B cell (primary cell): ENCODE measurements around the gene ARNT2. TPM values are rescaled to one million over a fixed set of nuclear protein-coding genes. Genes with fewer than 3 reads are reported as not detected.

Experiments used
- ATAC-seq: fragments of 200-7000 bp; cut with Tn5 transposase; one replicate; pipeline ENCODE4 v1.10.0; 2021; ENCODE audit warnings: low read depth, mild to moderate bottlenecking, moderate number of reproducible peaks, moderate library complexity
- CTCF ChIA-PET: fragments of 350-600 bp; sonication (Branson Sonifier 250); formaldehyde crosslinking; loops from one replicate; lab custom pipeline; 2021; ENCODE audit warnings: antibody characterized with exemption, inconsistent platforms; lab: Charles Lee
- POLR2A ChIA-PET: fragments of 350-600 bp; sonication (Branson Sonifier 250); formaldehyde crosslinking; loops from one replicate; lab custom pipeline; 2021; ENCODE audit warnings: antibody characterized with exemption; lab: Charles Lee
- DNase-seq: peaks from one replicate; pipeline ENCODE4 v3.0.0; 2013
- H2AFZ ChIP-seq: 2 replicates; pipeline ENCODE4 v1.6.1; 2012; ENCODE audit warnings: mild to moderate bottlenecking, low read depth, low read length; ENCODE audit not compliant: insufficient read depth, poor library complexity, severe bottlenecking
- H3K27ac ChIP-seq, 2 donors: 1 replicate in 1 of 2; 2 replicates in 1 of 2; pipeline ENCODE4 v1.5.1; 2012 to 2013; ENCODE audit warnings: low read length in 2 of 2, mild to moderate bottlenecking in 2 of 2, moderate library complexity in 1 of 2
- H3K27me3 ChIP-seq, 4 experiments: fragments of 200-600 bp in 1 of 4; sonication (generic) in 1 of 4; replicated peaks in 1 of 4; 1 replicate in 2 of 4; 2 replicates in 2 of 4; pipeline versions ENCODE4 v1.6.1 to v1.7.0; 2013 to 2016; ENCODE audit warnings: low read length in 3 of 4, mild to moderate bottlenecking in 2 of 4, mixed read lengths in 1 of 4, moderate library complexity in 1 of 4; ENCODE audit not compliant: insufficient read depth in 4 of 4, control insufficient read depth in 3 of 4; ENCODE audit errors: control extremely low read depth in 1 of 4
- H3K36me3 ChIP-seq, 2 experiments: replicated peaks in 1 of 2; 1 replicate in 1 of 2; 2 replicates in 1 of 2; pipeline versions ENCODE4 v1.6.1 to v1.7.1; 2013; ENCODE audit warnings: low read length in 1 of 2; ENCODE audit not compliant: insufficient read depth in 2 of 2, control insufficient read depth in 1 of 2; ENCODE audit errors: control extremely low read depth in 1 of 2, extremely low read depth in 1 of 2
- H3K4me1 ChIP-seq, 2 donors: fragments of 200-600 bp in 1 of 2; sonication (generic) in 1 of 2; 1 replicate in 1 of 2; 2 replicates in 1 of 2; pipeline versions ENCODE4 v1.5.1 to v1.6.1; 2013 to 2017; ENCODE audit warnings: low read length in 2 of 2; ENCODE audit not compliant: control insufficient read depth in 2 of 2, insufficient read depth in 2 of 2
- H3K4me2 ChIP-seq: replicated peaks from 2 replicates; pipeline ENCODE3; 2012; ENCODE audit warnings: mild to moderate bottlenecking, low read depth, low read length; ENCODE audit not compliant: poor library complexity, severe bottlenecking
- H3K4me3 ChIP-seq, 5 experiments: fragments of 200-600 bp in 1 of 5; sonication (generic) in 1 of 5; 1 replicate in 3 of 5; 2 replicates in 2 of 5; pipeline versions ENCODE4 v1.5.1 to v1.7.0; 2011 to 2016; ENCODE audit warnings: low read length in 4 of 5, mild to moderate bottlenecking in 4 of 5, low read depth in 2 of 5, control low read depth in 1 of 5, moderate library complexity in 1 of 5; ENCODE audit not compliant: insufficient read depth in 1 of 5; ENCODE audit errors: control extremely low read depth in 1 of 5, extremely low read depth in 1 of 5
- H3K79me2 ChIP-seq: fragments of 200-600 bp; sonication (generic); one replicate; pipeline ENCODE4 v1.6.0; 2016; ENCODE audit warnings: low read length; ENCODE audit not compliant: control insufficient read depth, insufficient read depth
- H3K9ac ChIP-seq: fragments of 200-600 bp; sonication (generic); 2 replicates; pipeline ENCODE4 v1.6.1; 2017; ENCODE audit warnings: mild to moderate bottlenecking, low read length, moderate library complexity
- H3K9me3 ChIP-seq, 3 donors: one replicate each; pipeline versions ENCODE4 v1.6.1 to v1.7.1; 2013; ENCODE audit warnings: low read length in 2 of 3; ENCODE audit not compliant: control insufficient read depth in 2 of 3, insufficient read depth in 1 of 3; ENCODE audit errors: control extremely low read depth in 1 of 3
- H4K20me1 ChIP-seq: 2 replicates; pipeline ENCODE4 v1.6.0; 2012; ENCODE audit warnings: mild to moderate bottlenecking, low read length; ENCODE audit not compliant: insufficient read depth, control insufficient read depth, poor library complexity, severe bottlenecking
- H3K27ac Mint-ChIP-seq: one replicate; pipeline ENCODE4 v1.8.0; 2021; ENCODE audit warnings: mixed read lengths
- H3K27me3 Mint-ChIP-seq: one replicate; pipeline ENCODE4 v1.8.0; 2021; ENCODE audit warnings: mixed read lengths
- H3K4me1 Mint-ChIP-seq: one replicate; pipeline ENCODE4 v1.8.0; 2021; ENCODE audit warnings: mixed read lengths
- H3K4me3 Mint-ChIP-seq: one replicate; pipeline ENCODE4 v1.8.0; 2021; ENCODE audit warnings: mixed read lengths
- H3K9me3 Mint-ChIP-seq: one replicate; pipeline ENCODE4 v1.8.0; 2022; ENCODE audit warnings: mixed read lengths; ENCODE audit not compliant: insufficient read depth
- CTCF ChIP-seq: fragments of 200-600 bp; IDR thresholded peaks from one replicate; pipeline ENCODE4 v1.8.0; 2022; ENCODE audit warnings: antibody characterized with exemption, mild to moderate bottlenecking
- EZH2 ChIP-seq: IDR thresholded peaks from 2 replicates; pipeline ENCODE4 v1.6.1; 2012; ENCODE audit warnings: borderline replicate concordance, low read depth, mild to moderate bottlenecking, moderate library complexity, low read length; ENCODE audit not compliant: insufficient read depth, poor library complexity, severe bottlenecking
- WGBS: methylation state at CpG from one replicate; pipeline ENCODE4 v1.1.5; 2013; ENCODE audit warnings: missing lambda C conversion rate; ENCODE audit not compliant: insufficient coverage; 5-methylcytosine and 5-hydroxymethylcytosine counted together
- intact Hi-C: fragments of 100-400 bp; cut with micrococcal nuclease; formaldehyde crosslinking; loops from one replicate; pipeline ENCODE4 v1.10.0; 2022
- polyA plus RNA-seq: library from polyadenylated mRNA; depleted of rRNA; stranded (reverse); fragments of >200 nt; gene quantifications from 2 replicates; pipeline ENCODE4 v1.2.3, GENCODE V29; 2012
- total RNA-seq, 2 donors: library from RNA; stranded (reverse); fragments of 120-200 nt in 1 of 2; gene quantifications; 1 replicate in 1 of 2; 2 replicates in 1 of 2; pipeline versions ENCODE4 v1.2.3 to v1.2.4, GENCODE V29; 2013 to 2022

ARNT2 gene
- total and polyA plus RNA-seq, 2 donors (not counting 1 experiment from before 2014, with no cell fraction given): not detected

GRCh38 chr15:80492874-80493273 lies 88.7 kb downstream of the ARNT2 start:
- H2AFZ ChIP-seq: no peak overlapping the region
- WGBS: 92% methylated on average over 2 of the region's 3 CpGs
- DNase-seq (no peak), ATAC-seq (no peak)
- Mint-ChIP-seq H3K27ac (no peak overlapping the region), H3K4me3 (no peak overlapping the region), H3K9me3 (no peaks in the 10 kb centered on the region), H3K27me3 (peaks cover 6% of the 10 kb centered on the region), H3K4me1 (peaks cover 6% of the 10 kb centered on the region)
- H3K27ac ChIP-seq: no peak overlapping the region
- TF ChIP-seq EZH2 (no peak), CTCF (no peak)
- H3K9ac ChIP-seq: no peak overlapping the region
- intact Hi-C loops: no loop called here
- H3K4me3 ChIP-seq: no peak overlapping the region
- ChIA-PET POLR2A (no interaction called here), CTCF (no interaction called here)
- H3K9me3 ChIP-seq: no peaks in the 10 kb centered on the region
- peaks cover 0 to 2% (median 0%) of the 10 kb centered on the region in 4 experiments for H3K27me3 ChIP-seq
- H4K20me1 ChIP-seq: no peaks in the 10 kb centered on the region
- no peaks in the 10 kb centered on the region for H3K4me1 ChIP-seq
- no peak overlapping the region for H3K4me2 ChIP-seq
- no peaks in the 10 kb centered on the region for H3K79me2 ChIP-seq
- H3K36me3 ChIP-seq: no peaks in the 10 kb centered on the region

GRCh38 chr15:80494351-80494751 lies 90.2 kb downstream of the ARNT2 start:
- intact Hi-C loops: no loop called here
- Mint-ChIP-seq H3K4me3 (no peak overlapping the region), H3K4me1 (peaks cover 6% of the 10 kb centered on the region), H3K9me3 (no peaks in the 10 kb centered on the region), H3K27me3 (peaks cover 6% of the 10 kb centered on the region), H3K27ac (no peak overlapping the region)
- H3K9me3 ChIP-seq: no peaks in the 10 kb centered on the region
- ChIA-PET CTCF (no interaction called here), POLR2A (no interaction called here)
- TF ChIP-seq CTCF (no peak), EZH2 (no peak)
- no peak overlapping the region for H3K27ac ChIP-seq
- peaks cover 0 to 3% (median 0%) of the 10 kb centered on the region in 4 experiments for H3K27me3 ChIP-seq
- ATAC-seq: no peak
- no peak overlapping the region for H3K4me2 ChIP-seq
- no peak for DNase-seq
- no peak overlapping the region for H2AFZ ChIP-seq
- H4K20me1 ChIP-seq: no peaks in the 10 kb centered on the region
- H3K4me1 ChIP-seq: no peaks in the 10 kb centered on the region
- WGBS: 80% methylated on average over 4 of the region's 5 CpGs
- no peak overlapping the region for H3K9ac ChIP-seq
- H3K4me3 ChIP-seq: no peak overlapping the region
- H3K36me3 ChIP-seq: no peaks in the 10 kb centered on the region
- no peaks in the 10 kb centered on the region for H3K79me2 ChIP-seq
